ENCODE results near the gene RNF151.

- TF ChIP-seq, protein P1, sequence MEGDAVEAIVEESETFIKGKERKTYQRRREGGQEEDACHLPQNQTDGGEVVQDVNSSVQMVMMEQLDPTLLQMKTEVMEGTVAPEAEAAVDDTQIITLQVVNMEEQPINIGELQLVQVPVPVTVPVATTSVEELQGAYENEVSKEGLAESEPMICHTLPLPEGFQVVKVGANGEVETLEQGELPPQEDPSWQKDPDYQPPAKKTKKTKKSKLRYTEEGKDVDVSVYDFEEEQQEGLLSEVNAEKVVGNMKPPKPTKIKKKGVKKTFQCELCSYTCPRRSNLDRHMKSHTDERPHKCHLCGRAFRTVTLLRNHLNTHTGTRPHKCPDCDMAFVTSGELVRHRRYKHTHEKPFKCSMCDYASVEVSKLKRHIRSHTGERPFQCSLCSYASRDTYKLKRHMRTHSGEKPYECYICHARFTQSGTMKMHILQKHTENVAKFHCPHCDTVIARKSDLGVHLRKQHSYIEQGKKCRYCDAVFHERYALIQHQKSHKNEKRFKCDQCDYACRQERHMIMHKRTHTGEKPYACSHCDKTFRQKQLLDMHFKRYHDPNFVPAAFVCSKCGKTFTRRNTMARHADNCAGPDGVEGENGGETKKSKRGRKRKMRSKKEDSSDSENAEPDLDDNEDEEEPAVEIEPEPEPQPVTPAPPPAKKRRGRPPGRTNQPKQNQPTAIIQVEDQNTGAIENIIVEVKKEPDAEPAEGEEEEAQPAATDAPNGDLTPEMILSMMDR (IDR thresholded peaks at IDR 0.05) = no peak
- TF ChIP-seq POLR2A (IDR thresholded peaks at IDR 0.05) = no peak
These were observed 48.7 kb downstream of the RNF151 start for GRCh38 chr16:2015117-2015946.

Data from right lobe of liver (tissue), 4 donors.